Spleen (tissue), 7 donors: Measurements from ENCODE around the gene DIP2A.

ENCODE experiments used
- POLR2AphosphoS5 ChIP-seq, 3 donors: sonication (generic); formaldehyde crosslinking; IDR thresholded peaks; one replicate each; pipeline ENCODE4 v1.5.1; 2017; ENCODE audit warnings: antibody characterized with exemption in 3 of 3
- TF ChIP-seq, protein P1 (sequence below), 11 experiments: fragments of 200-600 bp in 7 of 11; fragments of 450-650 bp in 4 of 11; sonication (generic) in 4 of 11; IDR thresholded peaks in 8 of 11; conservative IDR thresholded peaks in 3 of 11; 1 replicate in 7 of 11; 2 replicates in 4 of 11; pipeline versions ENCODE4 v1.4.0 to v1.8.0; 2016 to 2021; ENCODE audit warnings: antibody characterized with exemption in 11 of 11, inconsistent platforms in 4 of 11, mild to moderate bottlenecking in 1 of 11
- donor health status: DM: no; HTN: no; CAD: no; lungs with moderate emphysema.
- donor health status: DM: no; HTN: no; CAD: no.
- donor health status: DM: no; HTN: no; CAD: no.

DNA sequence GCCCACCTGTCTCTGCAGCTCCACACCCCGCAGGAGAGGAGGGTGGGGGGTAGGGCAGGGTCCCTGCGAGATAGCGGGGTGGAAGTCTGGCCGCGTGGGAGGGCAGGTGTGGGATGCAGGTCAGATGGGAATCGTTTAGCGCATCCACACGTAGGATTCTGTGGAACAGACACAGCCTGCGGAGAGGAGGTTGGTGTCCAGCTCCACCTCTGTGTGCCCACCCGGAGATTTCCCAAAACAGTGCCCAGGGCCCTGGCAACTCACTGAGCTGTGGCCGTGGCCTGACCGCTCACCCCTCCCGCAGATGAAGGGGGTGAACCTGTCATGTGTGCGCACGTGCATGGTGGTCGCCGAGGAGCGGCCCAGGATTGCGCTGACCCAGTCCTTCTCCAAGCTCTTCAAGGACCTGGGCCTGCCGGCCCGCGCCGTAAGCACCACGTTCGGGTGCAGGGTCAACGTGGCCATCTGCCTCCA is 99.3 kb downstream of the DIP2A start:
- TF ChIP-seq, protein P1, sequence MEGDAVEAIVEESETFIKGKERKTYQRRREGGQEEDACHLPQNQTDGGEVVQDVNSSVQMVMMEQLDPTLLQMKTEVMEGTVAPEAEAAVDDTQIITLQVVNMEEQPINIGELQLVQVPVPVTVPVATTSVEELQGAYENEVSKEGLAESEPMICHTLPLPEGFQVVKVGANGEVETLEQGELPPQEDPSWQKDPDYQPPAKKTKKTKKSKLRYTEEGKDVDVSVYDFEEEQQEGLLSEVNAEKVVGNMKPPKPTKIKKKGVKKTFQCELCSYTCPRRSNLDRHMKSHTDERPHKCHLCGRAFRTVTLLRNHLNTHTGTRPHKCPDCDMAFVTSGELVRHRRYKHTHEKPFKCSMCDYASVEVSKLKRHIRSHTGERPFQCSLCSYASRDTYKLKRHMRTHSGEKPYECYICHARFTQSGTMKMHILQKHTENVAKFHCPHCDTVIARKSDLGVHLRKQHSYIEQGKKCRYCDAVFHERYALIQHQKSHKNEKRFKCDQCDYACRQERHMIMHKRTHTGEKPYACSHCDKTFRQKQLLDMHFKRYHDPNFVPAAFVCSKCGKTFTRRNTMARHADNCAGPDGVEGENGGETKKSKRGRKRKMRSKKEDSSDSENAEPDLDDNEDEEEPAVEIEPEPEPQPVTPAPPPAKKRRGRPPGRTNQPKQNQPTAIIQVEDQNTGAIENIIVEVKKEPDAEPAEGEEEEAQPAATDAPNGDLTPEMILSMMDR (IDR thresholded peaks at IDR 0.05 in 8 of 11, conservative IDR thresholded peaks at IDR 0.05 in 3 of 11): no peak
- peak in 1 of 3 donors; percentile 6 for TF ChIP-seq POLR2AphosphoS5 (IDR thresholded peaks at IDR 0.05)
